HG02798 (cell line): ENCODE data around the gene S100A7.
"Not testable (repeated sequence)": the region's sequence is repeated elsewhere in the genome, so short reads cannot be mapped to it uniquely, and the experiment has no call there.

ENCODE experiments used
- ATAC-seq: cut with Tn5 transposase; IDR thresholded peaks from one replicate; pipeline ENCODE4 v1.9.1; 2021; ENCODE audit warnings: mild to moderate bottlenecking; ENCODE audit not compliant: unreplicated experiment, poor library complexity

The S100A7 gene

GRCh38 chr1:153478047-153478691 is 17.7 kb upstream of the S100A7 start:
- ATAC-seq = no peak

GRCh38 chr1:153476491-153477093 is 16.1 kb upstream of the S100A7 start:
- ATAC-seq = no peak

- no peak for ATAC-seq
Observed at GRCh38 chr1:153475282-153475681, 14.8 kb upstream of the S100A7 start.

- no peak for ATAC-seq
Observed at GRCh38 chr1:153474347-153474746, 13.9 kb upstream of the S100A7 start.

GRCh38 chr1:153470707-153471106 is 10.3 kb upstream of the S100A7 start:
- no peak for ATAC-seq

GRCh38 chr1:153466908-153467307 is 6.5 kb upstream of the S100A7 start:
- no peak for ATAC-seq

- ATAC-seq = no peak
Observed at GRCh38 chr1:153465811-153466636, 5.6 kb upstream of the S100A7 start.

- not testable (repeated sequence) for ATAC-seq
Observed at GRCh38 chr1:153462741-153463140, 2.3 kb upstream of the S100A7 start.

- no peak for ATAC-seq
Observed at GRCh38 chr1:153459655-153460054, 796 bp downstream of the S100A7 start.

- ATAC-seq = no peak
Observed at GRCh38 chr1:153456396-153456795, 4.1 kb downstream of the S100A7 start.

- not testable (repeated sequence) for ATAC-seq
Observed at GRCh38 chr1:153448851-153449250, 11.6 kb downstream of the S100A7 start.

GRCh38 chr1:153447498-153448170 is 12.8 kb downstream of the S100A7 start:
- no peak for ATAC-seq

- ATAC-seq = no peak
Observed at GRCh38 chr1:153444078-153444477, 16.4 kb downstream of the S100A7 start.

- ATAC-seq = no peak
Observed at GRCh38 chr1:153443486-153443885, 17.0 kb downstream of the S100A7 start.

GRCh38 chr1:153441238-153441755 is 19.2 kb downstream of the S100A7 start:
- no peak for ATAC-seq

- ATAC-seq = no peak
Observed at GRCh38 chr1:153439273-153439672, 21.2 kb downstream of the S100A7 start.

- ATAC-seq = no peak
Observed at GRCh38 chr1:153438599-153438998, 21.9 kb downstream of the S100A7 start.

GRCh38 chr1:153437236-153437635 is 23.2 kb downstream of the S100A7 start:
- no peak for ATAC-seq

GRCh38 chr1:153434746-153435455 is 25.6 kb downstream of the S100A7 start:
- no peak for ATAC-seq
